Tibial artery (tissue), 4 donors: ENCODE measurements around the gene LRRC14B.

ENCODE experiments used
- DNase-seq, 2 donors: peaks; one replicate each; pipeline ENCODE4 v3.0.0-alpha.2; 2019
- H3K27ac ChIP-seq, 2 donors: fragments of 200-600 bp; sonication (generic) in 1 of 2; 1 replicate in 1 of 2; 2 replicates in 1 of 2; pipeline ENCODE4 v1.5.1; 2018 to 2019; ENCODE audit warnings: mild to moderate bottlenecking in 1 of 2
- H3K27me3 ChIP-seq, 2 donors: fragments of 200-600 bp; sonication (generic) in 1 of 2; one replicate each; pipeline versions ENCODE4 v1.5.1 to v1.6.0; 2016 to 2019
- H3K36me3 ChIP-seq, 3 donors: fragments of 200-600 bp; sonication (generic) in 2 of 3; one replicate each; pipeline ENCODE4 v1.5.1; 2016 to 2019; ENCODE audit warnings: mild to moderate bottlenecking in 2 of 3
- H3K4me1 ChIP-seq, 4 donors: fragments of 200-600 bp; sonication (generic) in 2 of 4; 1 replicate in 3 of 4; 2 replicates in 1 of 4; pipeline ENCODE4 v1.5.1; 2016 to 2019
- H3K4me3 ChIP-seq, 2 donors: fragments of 200-600 bp; sonication (generic) in 1 of 2; 1 replicate in 1 of 2; 2 replicates in 1 of 2; pipeline ENCODE4 v1.5.1; 2018 to 2019; ENCODE audit warnings: mild to moderate bottlenecking in 2 of 2
- H3K9me3 ChIP-seq, 3 donors: fragments of 200-600 bp; sonication (generic) in 1 of 3; one replicate each; pipeline ENCODE4 v1.5.1; 2016 to 2019
- intact Hi-C: fragments of 100-400 bp; cut with DNase I; formaldehyde crosslinking; loops from one replicate; pipeline ENCODE4 v1.15.0; 2023; ENCODE audit warnings: low total_unique reads
- TF ChIP-seq, protein P1 (sequence below), 2 experiments: fragments of 200-600 bp in 1 of 2; fragments of 450-650 bp in 1 of 2; IDR thresholded peaks; one replicate each; pipeline ENCODE4 v1.5.1; 2017 to 2019; ENCODE audit warnings: antibody characterized with exemption in 2 of 2, mild to moderate bottlenecking in 1 of 2, moderate library complexity in 1 of 2

LRRC14B gene

GRCh38 chr5:145585-146323, 45.5 kb upstream of the LRRC14B start:
- intact Hi-C loops = no loop called here
- Histone ChIP-seq H3K27ac (no peak overlapping the region), H3K27me3 (peaks cover 0 to 5% of the 10 kb centered on the region in 2 donors), H3K9me3 (peaks cover 0 to 16% (median 14%) of the 10 kb centered on the region in 3 donors), H3K36me3 (peaks cover 0 to 9% (median 0%) of the 10 kb centered on the region in 3 donors), H3K4me3 (no peak overlapping the region), H3K4me1 (no peaks in the 10 kb centered on the region)
- TF ChIP-seq, protein P1, sequence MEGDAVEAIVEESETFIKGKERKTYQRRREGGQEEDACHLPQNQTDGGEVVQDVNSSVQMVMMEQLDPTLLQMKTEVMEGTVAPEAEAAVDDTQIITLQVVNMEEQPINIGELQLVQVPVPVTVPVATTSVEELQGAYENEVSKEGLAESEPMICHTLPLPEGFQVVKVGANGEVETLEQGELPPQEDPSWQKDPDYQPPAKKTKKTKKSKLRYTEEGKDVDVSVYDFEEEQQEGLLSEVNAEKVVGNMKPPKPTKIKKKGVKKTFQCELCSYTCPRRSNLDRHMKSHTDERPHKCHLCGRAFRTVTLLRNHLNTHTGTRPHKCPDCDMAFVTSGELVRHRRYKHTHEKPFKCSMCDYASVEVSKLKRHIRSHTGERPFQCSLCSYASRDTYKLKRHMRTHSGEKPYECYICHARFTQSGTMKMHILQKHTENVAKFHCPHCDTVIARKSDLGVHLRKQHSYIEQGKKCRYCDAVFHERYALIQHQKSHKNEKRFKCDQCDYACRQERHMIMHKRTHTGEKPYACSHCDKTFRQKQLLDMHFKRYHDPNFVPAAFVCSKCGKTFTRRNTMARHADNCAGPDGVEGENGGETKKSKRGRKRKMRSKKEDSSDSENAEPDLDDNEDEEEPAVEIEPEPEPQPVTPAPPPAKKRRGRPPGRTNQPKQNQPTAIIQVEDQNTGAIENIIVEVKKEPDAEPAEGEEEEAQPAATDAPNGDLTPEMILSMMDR (IDR thresholded peaks at IDR 0.05) = no peak
- DNase-seq = no peak

- Histone ChIP-seq H3K27ac (no peak overlapping the region), H3K27me3 (peaks cover 0 to 5% of the 10 kb centered on the region in 2 donors), H3K4me3 (no peak overlapping the region), H3K9me3 (peaks cover 0 to 16% (median 14%) of the 10 kb centered on the region in 3 donors), H3K36me3 (peaks cover 0 to 9% (median 0%) of the 10 kb centered on the region in 3 donors), H3K4me1 (no peaks in the 10 kb centered on the region)
- intact Hi-C loops = no loop called here
- DNase-seq = no peak
- TF ChIP-seq, protein P1 (IDR thresholded peaks at IDR 0.05) = no peak
These were observed 43.5 kb upstream of the LRRC14B start for GRCh38 chr5:147751-148150.

DNA sequence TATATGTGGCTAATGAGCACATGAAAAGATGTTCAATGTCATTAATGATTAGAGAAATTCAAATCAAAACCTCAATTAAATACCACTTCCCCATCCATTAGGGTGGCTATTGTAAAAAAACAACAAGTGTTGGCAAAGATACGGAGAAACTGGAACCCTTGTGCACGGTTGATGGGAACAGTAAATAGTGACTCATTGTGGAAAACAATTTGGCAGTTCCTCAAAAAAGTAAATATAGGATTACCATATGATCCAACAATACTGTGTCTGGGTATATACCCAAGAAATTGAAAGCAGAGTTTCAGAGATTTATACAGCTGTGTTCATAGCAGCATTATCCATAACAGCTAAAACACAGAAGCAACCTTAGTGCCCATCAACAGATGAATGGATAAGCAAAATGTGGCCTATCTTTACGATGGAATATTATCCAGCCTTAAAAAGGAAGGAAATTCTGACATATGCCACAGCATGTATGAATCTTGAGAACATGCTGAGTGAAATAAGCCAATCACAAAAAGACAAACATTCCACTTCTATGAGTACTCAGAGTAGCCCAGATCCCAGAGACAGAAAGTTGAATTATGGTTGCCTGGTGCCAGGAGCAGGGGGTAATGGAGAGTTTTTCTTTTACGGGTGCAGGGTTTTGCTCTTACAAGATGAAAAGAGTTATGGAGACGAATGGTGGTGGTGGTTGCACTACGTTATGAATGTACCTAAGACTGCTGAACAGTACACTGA, 41.4 kb upstream of the LRRC14B start:
- H3K36me3 ChIP-seq = peaks cover 0 to 9% (median 0%) of the 10 kb centered on the region in 3 donors
- H3K27me3 ChIP-seq = no peaks in the 10 kb centered on the region
- H3K4me1 ChIP-seq = no peaks in the 10 kb centered on the region
- H3K27ac ChIP-seq = no peak overlapping the region
- DNase-seq = no peak
- TF ChIP-seq, protein P1 (IDR thresholded peaks at IDR 0.05) = no peak
- H3K4me3 ChIP-seq = no peak overlapping the region
- intact Hi-C loops = no loop called here
- H3K9me3 ChIP-seq = peaks cover 0 to 16% (median 14%) of the 10 kb centered on the region in 3 donors

DNA sequence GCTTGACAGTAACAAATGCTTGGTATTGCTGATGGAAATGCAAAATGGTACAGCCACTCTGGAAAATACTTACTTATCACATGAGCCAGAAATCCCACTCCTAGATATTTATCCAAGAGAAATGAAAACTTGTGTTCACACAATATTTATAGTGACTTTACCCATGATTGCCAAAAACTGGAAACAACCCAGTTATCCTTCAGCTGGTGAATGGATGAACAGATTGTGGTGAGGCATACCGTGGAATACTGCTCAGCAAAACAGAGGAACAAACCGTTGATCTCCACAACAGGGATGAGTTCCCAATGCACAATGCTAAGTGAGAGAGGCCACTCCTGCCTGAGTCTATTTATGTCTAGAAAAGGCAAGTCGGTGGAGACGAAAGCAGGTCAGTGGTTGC, 40.5 kb upstream of the LRRC14B start:
- H3K36me3 ChIP-seq = peaks cover 0 to 9% (median 0%) of the 10 kb centered on the region in 3 donors
- no peak overlapping the region for H3K27ac ChIP-seq
- peaks cover 0 to 16% (median 14%) of the 10 kb centered on the region in 3 donors for H3K9me3 ChIP-seq
- H3K27me3 ChIP-seq = no peaks in the 10 kb centered on the region
- H3K4me1 ChIP-seq = no peaks in the 10 kb centered on the region
- DNase-seq = no peak
- TF ChIP-seq, protein P1 (IDR thresholded peaks at IDR 0.05) = no peak
- intact Hi-C loops = no loop called here
- no peak overlapping the region for H3K4me3 ChIP-seq

DNA sequence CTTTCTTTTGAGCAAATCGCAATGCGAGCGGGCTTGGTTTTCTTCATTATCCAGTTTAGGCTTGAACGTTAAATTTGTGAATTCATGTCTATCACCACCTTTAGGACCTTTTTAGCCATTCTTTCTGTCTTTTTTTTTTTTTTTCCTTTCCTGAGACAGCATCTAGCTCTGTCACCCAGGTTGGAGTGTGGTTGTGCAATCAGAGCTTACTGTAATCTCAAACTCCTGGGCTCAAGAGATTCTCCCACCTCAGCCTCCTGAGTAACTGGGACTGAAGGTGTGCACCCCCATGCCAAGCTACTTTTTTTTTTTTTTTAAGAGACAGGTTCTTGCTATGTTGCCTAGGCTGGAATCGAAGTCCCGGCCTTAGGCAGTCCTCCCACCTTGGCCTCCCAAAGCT, 39.2 kb upstream of the LRRC14B start:
- Histone ChIP-seq H3K4me3 (no peak overlapping the region), H3K27me3 (no peaks in the 10 kb centered on the region), H3K36me3 (peaks cover 0 to 14% (median 0%) of the 10 kb centered on the region in 3 donors), H3K9me3 (peaks cover 0 to 11% (median 10%) of the 10 kb centered on the region in 3 donors), H3K27ac (no peak overlapping the region), H3K4me1 (no peaks in the 10 kb centered on the region)
- TF ChIP-seq, protein P1 (IDR thresholded peaks at IDR 0.05) = no peak
- no peak for DNase-seq
- intact Hi-C loops = no loop called here
